ENCODE data around the gene CBY3.

- no peak for TF ChIP-seq CTCF (optimal IDR thresholded peaks at IDR 0.05 in 1 of 3, IDR thresholded peaks at IDR 0.05 in 1 of 3, conservative IDR thresholded peaks at IDR 0.05 in 1 of 3; ENCODE audit: extremely low read depth in 1 of 3, insufficient read depth in 2 of 3, low read length in 3 of 3)
- TF ChIP-seq EZH2 (IDR thresholded peaks at IDR 0.05; ENCODE audit: low read length): no peak
Observed at GRCh38 chr5:179697108-179697507, 16.3 kb upstream of the CBY3 start.
